PC-9 (cell line): ENCODE measurements around the gene ZNF860.

ENCODE experiments used
- EZH2 ChIP-seq: fragments of 200-600 bp; sonication (generic); IDR thresholded peaks from 2 replicates; pipeline ENCODE4 v1.8.0; 2017; ENCODE audit warnings: antibody characterized with exemption, low read depth
- TF ChIP-seq, protein P1 (sequence below): fragments of 200-600 bp; sonication (generic); conservative IDR thresholded peaks from 2 replicates; pipeline ENCODE4 v1.6.1; 2017; ENCODE audit warnings: mixed run types, antibody characterized with exemption, mild to moderate bottlenecking, moderate library complexity

DNA sequence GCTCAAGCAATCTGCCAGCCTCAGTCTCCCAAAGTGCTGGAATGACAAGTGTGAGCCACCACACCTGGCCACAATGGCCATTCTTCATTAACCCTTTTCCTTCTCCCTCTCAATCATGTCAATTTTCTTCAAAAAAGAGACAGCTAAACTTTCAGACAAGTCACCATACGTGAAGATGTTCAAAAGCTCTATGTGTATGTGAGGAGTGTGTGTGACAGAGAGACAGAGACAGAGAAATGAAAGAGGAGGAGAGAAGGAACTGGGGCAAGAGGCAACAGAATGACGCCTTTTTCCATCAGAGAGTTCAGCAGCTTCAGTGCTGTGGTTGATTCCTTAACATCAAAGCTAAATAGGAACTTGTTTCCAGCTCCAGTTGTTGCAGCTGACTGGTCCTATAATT is 27.9 kb upstream of the ZNF860 start:
- TF ChIP-seq, protein P1, sequence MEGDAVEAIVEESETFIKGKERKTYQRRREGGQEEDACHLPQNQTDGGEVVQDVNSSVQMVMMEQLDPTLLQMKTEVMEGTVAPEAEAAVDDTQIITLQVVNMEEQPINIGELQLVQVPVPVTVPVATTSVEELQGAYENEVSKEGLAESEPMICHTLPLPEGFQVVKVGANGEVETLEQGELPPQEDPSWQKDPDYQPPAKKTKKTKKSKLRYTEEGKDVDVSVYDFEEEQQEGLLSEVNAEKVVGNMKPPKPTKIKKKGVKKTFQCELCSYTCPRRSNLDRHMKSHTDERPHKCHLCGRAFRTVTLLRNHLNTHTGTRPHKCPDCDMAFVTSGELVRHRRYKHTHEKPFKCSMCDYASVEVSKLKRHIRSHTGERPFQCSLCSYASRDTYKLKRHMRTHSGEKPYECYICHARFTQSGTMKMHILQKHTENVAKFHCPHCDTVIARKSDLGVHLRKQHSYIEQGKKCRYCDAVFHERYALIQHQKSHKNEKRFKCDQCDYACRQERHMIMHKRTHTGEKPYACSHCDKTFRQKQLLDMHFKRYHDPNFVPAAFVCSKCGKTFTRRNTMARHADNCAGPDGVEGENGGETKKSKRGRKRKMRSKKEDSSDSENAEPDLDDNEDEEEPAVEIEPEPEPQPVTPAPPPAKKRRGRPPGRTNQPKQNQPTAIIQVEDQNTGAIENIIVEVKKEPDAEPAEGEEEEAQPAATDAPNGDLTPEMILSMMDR: no peak
- TF ChIP-seq EZH2: no peak
